Measurements from ENCODE around the gene BANP.
"Not testable (repeated sequence)": the region's sequence is repeated elsewhere in the genome, so short reads cannot be mapped to it uniquely, and the experiment has no call there.

GRCh38 chr16:87937231-87937542 lies 14.0 kb upstream of the BANP start:
- not testable (repeated sequence) for TF ChIP-seq POLR2A, CTCF, POLR2AphosphoS5 (IDR thresholded peaks at IDR 0.05)

Measured in breast epithelium (tissue), 3 donors.